K562 (cell line): ENCODE data around the gene TUBB2A. TPM values are rescaled to one million over a fixed set of nuclear protein-coding genes. Genes with fewer than 3 reads are reported as not detected.

ENCODE experiments used
- ILK ChIP-seq: fragments of 450-650 bp; IDR thresholded peaks from 2 replicates; pipeline ENCODE4 v1.6.1; 2016; ENCODE audit warnings: missing genetic modification characterization, low read depth, mild to moderate bottlenecking, missing compliant biosample characterization, moderate library complexity, borderline replicate concordance
- RERE ChIP-seq: sonication (generic); formaldehyde crosslinking; IDR thresholded peaks from 2 replicates; pipeline ENCODE4 v1.8.0; 2023; ENCODE audit warnings: missing genetic modification reagents, mild to moderate bottlenecking, borderline replicate concordance
- SIX5 ChIP-seq, 2 experiments: IDR thresholded peaks; 2 replicates each; pipeline ENCODE4 v1.6.1; 2011; ENCODE audit warnings: low read length in 2 of 2, borderline replicate concordance in 1 of 2, low read depth in 1 of 2, mild to moderate bottlenecking in 1 of 2, moderate library complexity in 1 of 2; ENCODE audit not compliant: insufficient read depth in 1 of 2
- TSC22D4 ChIP-seq: fragments of 450-650 bp; IDR thresholded peaks from 2 replicates; pipeline ENCODE4 v1.6.1; 2016; ENCODE audit warnings: missing genetic modification characterization, missing biosample characterization, control low read depth
- ZBTB11 ChIP-seq, 3 experiments: fragments of 200-800 bp in 1 of 3; fragments of 250-450 bp in 1 of 3; fragments of 450-650 bp in 1 of 3; sonication (Bioruptor Pico) in 1 of 3; sonication (Bioruptor generic) in 1 of 3; formaldehyde crosslinking in 1 of 3; IDR thresholded peaks; 2 replicates each; pipeline versions ENCODE4 v1.6.1 to v1.8.0; 2016 to 2022; ENCODE audit warnings: mild to moderate bottlenecking in 2 of 3, missing genetic modification characterization in 2 of 3, missing compliant biosample characterization in 1 of 3, moderate library complexity in 1 of 3
- ZNF395 ChIP-seq: fragments of 200-800 bp; sonication (Bioruptor generic); IDR thresholded peaks from 2 replicates; pipeline ENCODE4 v1.6.1; 2017; ENCODE audit warnings: missing genetic modification characterization, missing compliant biosample characterization
- ZNF609 ChIP-seq: sonication (generic); formaldehyde crosslinking; IDR thresholded peaks from 2 replicates; pipeline ENCODE4 v1.8.1; 2023; ENCODE audit warnings: missing genetic modification reagents, mild to moderate bottlenecking, borderline replicate concordance
- polyA plus RNA-seq, 8 experiments: library from polyadenylated mRNA; depleted of rRNA in 4 of 8; stranded (reverse) in 5 of 8; unstranded in 3 of 8; fragments of >200 nt; fragmentation: Nextera tagmentation in 2 of 8; fragmentation: Illumina TruSeq in 1 of 8; extraction: Ambion mirVana in 2 of 8; extraction: Trizol in 1 of 8; gene quantifications; 2 replicates each; pipeline versions ENCODE4 v1.2.1 to v1.2.3, GENCODE V29; 2011 to 2014; ENCODE audit warnings: inconsistent platforms in 1 of 8, missing spikeins in 1 of 8
- total RNA-seq, 7 experiments: library from RNA; depleted of rRNA in 6 of 7; stranded (reverse); fragments of >200 nt in 6 of 7; fragmentation: Illumina TruSeq in 2 of 7; extraction: Trizol in 2 of 7; gene quantifications; 2 replicates each; pipeline versions ENCODE4 v1.2.1 to v1.2.3, GENCODE V29; 2011 to 2021; ENCODE audit warnings: low replicate concordance in 1 of 7

Gene TUBB2A
- total and polyA plus RNA-seq, 9 of the 15 experiments (the other 6 are each of a cell fraction or from before 2014, with no cell fraction given), result 3.6 to 92.1 (median 45.6) TPM

- TF ChIP-seq ZBTB11 (CRISPR knock-in tag; IDR thresholded peaks at IDR 0.05) (peak in 1 of 3 experiments; percentile 7; a peak in 1 of 6 replicates), ILK (tag) (no peak), ZNF609 (CRISPR knock-in tag) (no peak), RERE (CRISPR knock-in tag) (0 out of 2 replicates have a peak, but pooled peaks have one; percentile 45), SIX5 (IDR thresholded peaks at IDR 0.05; ENCODE audit: borderline replicate concordance in 1 of 2, insufficient read depth in 1 of 2, low read depth in 1 of 2, low read length in 2 of 2) (no peak), TSC22D4 (no peak), ZNF395 (CRISPR knock-in tag) (peak; percentile 72)
These were observed at the start of gene TUBB2A (continued) for GRCh38 chr6:3157131-3157933.
